OCI-LY3 (cell line): ENCODE data around the gene SLC25A41.

Source experiments
- H2AFZ ChIP-seq: fragments of 200-600, 300-600 bp; shearing (Covaris generic); 2 replicates; pipeline ENCODE4 v1.6.0; 2014; ENCODE audit warnings: antibody characterized with exemption, low read depth, low read length
- H3K27ac ChIP-seq: fragments of 200-600, 300-600 bp; sonication (generic); 2 replicates; pipeline ENCODE4 v1.5.1; 2014; ENCODE audit warnings: mild to moderate bottlenecking, low read length, moderate library complexity, mixed read lengths
- H3K27me3 ChIP-seq: fragments of 200-600, 300-600 bp; sonication (generic); 2 replicates; pipeline ENCODE4 v1.6.1; 2014; ENCODE audit warnings: low read depth, low read length, mixed read lengths
- H3K36me3 ChIP-seq: fragments of 200-600, 300-600 bp; sonication (generic); replicated peaks from 2 replicates; pipeline ENCODE3; 2014; ENCODE audit warnings: low read depth, low read length, mixed read lengths
- H3K4me1 ChIP-seq: fragments of 300-600, 200-600 bp; sonication (generic); 2 replicates; pipeline ENCODE4 v1.6.1; 2014; ENCODE audit warnings: low read length, mixed read lengths
- H3K4me2 ChIP-seq: fragments of 200-600, 300-600 bp; sonication (generic); 2 replicates; pipeline ENCODE4 v1.6.1; 2014; ENCODE audit warnings: low read length, mixed read lengths
- H3K4me3 ChIP-seq: fragments of 300-600, 200-600 bp; sonication (generic); 2 replicates; pipeline ENCODE4 v1.5.1; 2014; ENCODE audit warnings: antibody characterized with exemption, mild to moderate bottlenecking, low read length, moderate library complexity
- H3K79me2 ChIP-seq: fragments of 300-600, 200-600 bp; shearing (Covaris generic); 2 replicates; pipeline ENCODE4 v1.6.1; 2014; ENCODE audit warnings: mild to moderate bottlenecking, low read length, mixed read lengths
- H3K9ac ChIP-seq: fragments of 300-600, 200-600 bp; shearing (Covaris generic); 2 replicates; pipeline ENCODE4 v1.6.0; 2014; ENCODE audit warnings: mild to moderate bottlenecking, low read length, moderate library complexity
- H3K9me3 ChIP-seq: fragments of 200-600, 300-600 bp; shearing (Covaris generic); 2 replicates; pipeline ENCODE4 v1.6.1; 2014; ENCODE audit warnings: low read length, mixed read lengths; ENCODE audit not compliant: insufficient read depth
- H4K20me1 ChIP-seq: fragments of 200-600, 300-600 bp; sonication (generic); 2 replicates; pipeline ENCODE4 v1.6.1; 2016; ENCODE audit warnings: low read length, mixed read lengths; ENCODE audit not compliant: insufficient read depth
- EZH2phosphoT487 ChIP-seq: fragments of 200-600 bp; shearing (Covaris generic); IDR thresholded peaks from 2 replicates; pipeline ENCODE4 v1.6.1; 2018; ENCODE audit warnings: antibody characterized with exemption, mixed run types, low read depth
- TF ChIP-seq, protein P1 (sequence below): fragments of 200-600, 300-600 bp; sonication (generic); IDR thresholded peaks from 2 replicates; pipeline ENCODE4 v1.5.1; 2014; ENCODE audit warnings: antibody characterized with exemption, low read length, low read depth

The SLC25A41 gene

GRCh38 chr19:6433663-6434062 is at the start of gene SLC25A41:
SLC25A41 (minus strand) TSS chr19:6433763; CDS start chr19:6433693, 70 bp downstream.
- H4K20me1 ChIP-seq, result no peaks in the 10 kb centered on the region
- no peak within 1 kb of the TSS for H3K27ac ChIP-seq
- no peaks in the 10 kb centered on the region for H3K9me3 ChIP-seq
- H3K4me2 ChIP-seq, result no peak within 1 kb of the TSS
- TF ChIP-seq EZH2phosphoT487, result no peak
- TF ChIP-seq, protein P1, sequence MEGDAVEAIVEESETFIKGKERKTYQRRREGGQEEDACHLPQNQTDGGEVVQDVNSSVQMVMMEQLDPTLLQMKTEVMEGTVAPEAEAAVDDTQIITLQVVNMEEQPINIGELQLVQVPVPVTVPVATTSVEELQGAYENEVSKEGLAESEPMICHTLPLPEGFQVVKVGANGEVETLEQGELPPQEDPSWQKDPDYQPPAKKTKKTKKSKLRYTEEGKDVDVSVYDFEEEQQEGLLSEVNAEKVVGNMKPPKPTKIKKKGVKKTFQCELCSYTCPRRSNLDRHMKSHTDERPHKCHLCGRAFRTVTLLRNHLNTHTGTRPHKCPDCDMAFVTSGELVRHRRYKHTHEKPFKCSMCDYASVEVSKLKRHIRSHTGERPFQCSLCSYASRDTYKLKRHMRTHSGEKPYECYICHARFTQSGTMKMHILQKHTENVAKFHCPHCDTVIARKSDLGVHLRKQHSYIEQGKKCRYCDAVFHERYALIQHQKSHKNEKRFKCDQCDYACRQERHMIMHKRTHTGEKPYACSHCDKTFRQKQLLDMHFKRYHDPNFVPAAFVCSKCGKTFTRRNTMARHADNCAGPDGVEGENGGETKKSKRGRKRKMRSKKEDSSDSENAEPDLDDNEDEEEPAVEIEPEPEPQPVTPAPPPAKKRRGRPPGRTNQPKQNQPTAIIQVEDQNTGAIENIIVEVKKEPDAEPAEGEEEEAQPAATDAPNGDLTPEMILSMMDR, result no peak
- peaks cover 6% of the 10 kb centered on the region; the same call in 1 of the 2 replicates for H3K4me1 ChIP-seq
- no peak within 1 kb of the TSS for H3K4me3 ChIP-seq
- H3K9ac ChIP-seq, result no peak within 1 kb of the TSS
- H3K27me3 ChIP-seq, result no peaks in the 10 kb centered on the region
- no peaks in the 10 kb centered on the region for H3K36me3 ChIP-seq
- H2AFZ ChIP-seq, result no peak within 1 kb of the TSS
- no peaks in the 10 kb centered on the region for H3K79me2 ChIP-seq

DNA sequence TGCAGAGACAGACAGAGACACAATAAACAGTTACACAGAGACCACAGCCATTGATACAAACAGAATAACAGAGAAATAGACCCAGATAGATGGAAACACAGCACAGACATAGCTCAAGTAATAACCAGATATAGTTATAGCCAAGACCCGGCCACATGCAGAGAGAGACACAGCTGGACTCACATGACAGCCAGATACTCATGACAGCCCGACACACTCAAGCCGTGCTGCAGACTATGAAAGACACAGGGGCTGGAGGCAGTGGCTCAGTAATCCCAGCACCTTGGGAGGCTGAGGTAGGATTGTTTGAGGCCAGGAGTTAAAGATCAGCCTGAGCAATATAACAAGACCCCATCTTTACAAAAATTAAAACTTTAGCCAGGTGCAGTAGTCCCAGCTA is 49.7 kb upstream of the SLC25A41 start:
- H3K27me3 ChIP-seq, result no peaks in the 10 kb centered on the region
- peaks cover 24% of the 10 kb centered on the region for H3K79me2 ChIP-seq
- H4K20me1 ChIP-seq, result no peaks in the 10 kb centered on the region

DNA sequence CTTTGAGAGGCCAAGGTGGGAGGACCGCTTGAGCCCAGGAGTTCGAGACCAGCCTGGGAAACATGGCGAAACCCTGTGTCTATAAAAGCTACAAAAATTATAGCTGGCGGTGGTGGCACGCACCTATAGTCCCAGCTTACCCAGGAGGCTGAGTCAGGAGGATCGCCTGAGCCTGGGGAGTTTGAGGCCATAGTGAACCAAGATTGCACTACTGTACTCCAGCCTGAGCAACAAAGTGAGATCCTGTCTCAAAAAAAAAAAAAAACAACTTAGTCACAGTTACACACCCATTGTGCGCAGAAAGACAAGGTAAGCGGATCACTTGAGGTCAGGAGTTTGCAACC is 48.8 kb upstream of the SLC25A41 start:
- peaks cover 24% of the 10 kb centered on the region for H3K79me2 ChIP-seq
- peak overlapping the region; percentile 87 for H3K4me2 ChIP-seq
- peak overlapping the region; percentile 78 for H3K4me3 ChIP-seq
- H2AFZ ChIP-seq, result peak overlapping the region; percentile 84
- peaks cover 12% of the 10 kb centered on the region for H3K4me1 ChIP-seq
- no peaks in the 10 kb centered on the region for H3K9me3 ChIP-seq
- peak overlapping the region; percentile 94 for H3K9ac ChIP-seq
- H3K27ac ChIP-seq, result peak overlapping the region; percentile 69
- no peaks in the 10 kb centered on the region for H3K27me3 ChIP-seq
- H3K36me3 ChIP-seq, result peaks cover 8% of the 10 kb centered on the region
- H4K20me1 ChIP-seq, result no peaks in the 10 kb centered on the region
- TF ChIP-seq, protein P1, result no peak
- no peak for TF ChIP-seq EZH2phosphoT487

More for the DNA sequence above, 49.7 kb upstream of the SLC25A41 start:
- Histone ChIP-seq H3K27ac (no peak overlapping the region), H3K4me1 (peaks cover 12% of the 10 kb centered on the region), H3K4me2 (no peak overlapping the region), H3K36me3 (peaks cover 8% of the 10 kb centered on the region), H3K9me3 (no peaks in the 10 kb centered on the region), H3K4me3 (no peak overlapping the region), H3K9ac (no peak overlapping the region), H2AFZ (no peak overlapping the region)
- no peak for TF ChIP-seq EZH2phosphoT487
- TF ChIP-seq, protein P1, result no peak

- H3K79me2 ChIP-seq, result peaks cover 24% of the 10 kb centered on the region
- TF ChIP-seq, protein P1, result peak; percentile 56
- no peak for TF ChIP-seq EZH2phosphoT487
- H3K27ac ChIP-seq, result peak within 1 kb of the TSS; percentile 69
- peak within 1 kb of the TSS; percentile 84 for H2AFZ ChIP-seq
- no peaks in the 10 kb centered on the region for H3K9me3 ChIP-seq
- H3K4me1 ChIP-seq, result peaks cover 12% of the 10 kb centered on the region
- peak within 1 kb of the TSS; percentile 78 for H3K4me3 ChIP-seq
- H4K20me1 ChIP-seq, result no peaks in the 10 kb centered on the region
- peak within 1 kb of the TSS; percentile 94 for H3K9ac ChIP-seq
- peak within 1 kb of the TSS; percentile 87 for H3K4me2 ChIP-seq
- no peaks in the 10 kb centered on the region for H3K27me3 ChIP-seq
- peaks cover 14% of the 10 kb centered on the region for H3K36me3 ChIP-seq
Measured at GRCh38 chr19:6481541-6482342, 48.2 kb upstream of the SLC25A41 start, which contains the start of gene DENND1C. DENND1C (minus strand) TSS chr19:6481787; CDS start chr19:6481695, 92 bp downstream.
